GM18520 (cell line): ENCODE measurements around the gene STEAP1.
"Not testable (repeated sequence)": the region's sequence is repeated elsewhere in the genome, so short reads cannot be mapped to it uniquely, and the experiment has no call there.

Experiments used
- ATAC-seq: cut with Tn5 transposase; IDR thresholded peaks from one replicate; pipeline ENCODE4 v1.9.1; 2021; ENCODE audit not compliant: unreplicated experiment

The STEAP1 gene

GRCh38 chr7:90173127-90173844, 19.0 kb downstream of the STEAP1 start:
- peak; percentile 92 for ATAC-seq

DNA sequence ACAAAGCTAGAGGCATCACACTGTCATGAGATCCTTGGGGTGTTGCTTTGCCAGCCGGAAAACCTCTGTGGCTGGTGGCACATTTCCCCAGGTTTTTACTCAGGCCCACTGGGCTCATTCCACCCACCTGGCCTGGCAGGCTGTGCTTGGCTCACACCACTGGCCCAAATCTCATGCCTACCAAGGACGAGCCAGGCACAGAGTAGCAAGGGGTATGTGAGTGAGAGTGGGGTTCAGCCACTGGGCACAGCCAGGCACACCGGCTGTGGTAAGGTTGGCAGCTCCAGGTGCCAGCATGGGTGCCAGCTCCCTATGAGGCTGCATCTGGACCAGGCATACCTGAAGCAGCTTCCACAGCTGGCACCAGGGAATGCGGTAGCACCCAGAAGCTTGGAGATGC, 21.4 kb downstream of the STEAP1 start:
- ATAC-seq, result no peak

DNA sequence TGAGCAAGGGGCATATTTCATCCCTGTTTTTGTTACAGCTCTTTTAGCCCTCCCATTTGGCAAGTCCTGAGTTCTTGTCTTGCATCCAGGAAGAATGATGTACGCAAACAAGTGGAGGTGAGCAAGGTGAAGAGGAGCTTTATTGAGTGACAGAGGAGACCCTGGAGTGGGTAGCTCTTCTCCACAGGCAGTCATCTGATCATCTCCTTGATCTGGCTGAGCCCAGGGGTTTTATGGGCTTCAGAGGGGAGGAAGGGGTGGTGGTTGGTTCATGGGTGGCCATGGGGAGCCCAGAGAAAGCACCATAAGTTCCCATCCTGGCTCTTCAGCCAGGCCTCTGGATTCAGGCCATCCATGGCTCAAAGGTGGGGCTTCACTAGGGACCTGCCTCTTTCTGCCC, 21.9 kb downstream of the STEAP1 start:
- ATAC-seq, result no peak

- no peak for ATAC-seq
Observed at GRCh38 chr7:90178166-90178565, 23.9 kb downstream of the STEAP1 start.

GRCh38 chr7:90178679-90179278, 24.5 kb downstream of the STEAP1 start:
- ATAC-seq, result peak; percentile 94

DNA sequence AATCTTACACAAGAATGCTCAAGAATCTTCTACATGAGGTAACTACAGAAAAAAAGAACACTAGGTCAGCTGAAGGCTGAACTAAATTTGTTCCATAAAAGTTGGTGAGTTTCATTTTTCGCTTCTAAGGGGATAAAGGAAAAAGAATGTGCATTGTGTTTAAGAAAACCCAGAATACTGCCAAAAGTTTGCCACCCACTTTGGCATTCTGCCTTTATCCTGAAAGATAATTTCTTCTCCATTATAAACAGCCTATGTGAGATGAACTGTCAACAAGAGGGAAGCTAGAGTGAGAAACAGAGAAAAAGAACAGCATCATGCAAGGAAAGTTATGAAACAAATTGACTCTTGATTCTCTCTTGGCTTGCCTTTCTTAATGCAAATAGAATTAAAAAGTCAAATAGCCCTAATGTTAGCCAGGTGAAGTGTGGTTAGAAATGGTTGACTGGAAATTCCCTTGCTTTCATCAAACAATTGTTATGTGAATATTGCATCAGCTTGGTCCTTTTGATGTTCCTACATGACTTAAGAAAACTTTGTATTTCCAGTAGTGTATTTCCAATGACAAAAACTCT, 25.8 kb downstream of the STEAP1 start:
- ATAC-seq, result no peak

GRCh38 chr7:90180649-90181048, 26.4 kb downstream of the STEAP1 start:
- no peak for ATAC-seq

- no peak for ATAC-seq
Observed at GRCh38 chr7:90181485-90181884, 27.2 kb downstream of the STEAP1 start.

DNA sequence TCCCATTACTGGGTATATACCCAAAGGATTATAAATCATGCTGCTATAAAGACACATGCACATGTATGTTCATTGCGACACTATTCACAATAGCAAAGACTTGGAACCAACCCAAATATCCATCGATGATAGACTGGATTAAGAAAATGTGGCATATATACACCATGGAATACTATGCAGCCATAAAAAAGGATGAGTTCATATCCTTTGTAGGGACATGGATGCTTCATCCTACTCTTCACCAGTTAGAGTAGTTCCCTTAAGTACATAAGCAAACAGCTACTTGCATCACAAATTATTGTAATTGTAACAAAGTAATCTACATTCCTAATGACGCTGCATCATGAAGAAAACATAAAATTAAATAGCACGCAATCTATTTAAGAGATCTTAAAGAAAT, 32.0 kb downstream of the STEAP1 start:
- ATAC-seq, result not testable (repeated sequence)

DNA sequence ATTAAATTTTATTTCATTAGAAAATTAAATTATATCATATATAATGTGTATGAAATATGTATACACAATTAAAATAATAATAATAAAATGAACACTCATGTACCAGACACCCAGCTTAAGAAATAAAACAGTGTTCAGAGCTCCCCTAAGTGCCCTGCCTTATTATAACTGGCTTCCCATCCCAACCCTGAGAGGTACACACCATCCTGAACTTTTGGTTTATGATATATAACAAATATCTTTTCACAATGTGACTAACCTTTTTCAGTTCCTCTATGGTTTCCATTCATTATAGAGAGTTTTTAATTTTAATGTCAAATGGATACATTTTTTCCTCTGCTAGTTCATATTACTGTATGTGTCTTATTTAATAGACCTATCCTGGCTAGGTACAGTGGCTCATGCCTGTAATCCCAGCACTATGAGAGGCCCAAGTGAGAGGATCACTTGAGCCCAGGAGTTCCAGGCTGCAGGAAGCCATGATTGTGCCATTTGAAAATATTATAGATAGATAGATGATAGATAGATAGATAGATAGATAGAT, 33.3 kb downstream of the STEAP1 start:
- no peak for ATAC-seq

GRCh38 chr7:90188281-90188680, 34.0 kb downstream of the STEAP1 start:
- ATAC-seq, result peak; percentile 79

DNA sequence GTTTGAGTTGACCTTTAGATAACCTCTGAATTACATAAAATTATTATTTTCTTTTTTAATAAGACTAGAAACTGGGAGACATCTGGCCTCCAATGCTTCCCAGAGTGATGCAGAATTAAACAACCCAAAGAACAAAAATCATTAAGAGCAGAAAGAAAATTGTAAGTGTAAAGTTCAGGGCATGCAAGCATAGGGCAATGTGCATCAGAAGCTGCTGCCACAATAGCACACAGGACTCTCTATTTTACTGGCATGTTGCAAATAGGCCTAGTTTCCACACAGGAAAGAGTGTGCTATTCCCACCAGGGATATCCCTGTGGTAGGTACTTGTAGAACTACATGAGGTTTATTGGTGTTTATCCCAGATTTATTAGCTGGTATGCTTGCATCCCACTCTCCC, 36.7 kb downstream of the STEAP1 start:
- ATAC-seq, result no peak

DNA sequence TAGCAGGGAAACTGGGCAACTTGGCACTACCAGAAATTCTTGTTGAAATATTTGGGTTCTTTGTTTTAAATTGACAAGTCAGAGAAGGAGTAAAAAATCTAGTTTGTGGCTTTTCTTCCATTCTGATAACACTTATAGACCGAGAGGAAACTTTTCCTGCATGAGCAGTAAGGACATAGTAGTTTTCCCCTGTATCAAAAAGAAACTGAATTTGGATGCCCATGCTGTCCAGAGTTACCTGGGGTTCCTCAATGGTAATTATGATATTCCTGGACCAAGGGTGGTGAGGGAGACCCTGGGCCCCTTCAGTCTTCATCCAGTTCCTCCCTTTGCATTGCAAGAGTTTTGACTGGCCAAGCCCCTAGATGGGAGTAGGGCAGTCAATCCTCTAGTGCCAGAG, 37.4 kb downstream of the STEAP1 start:
- ATAC-seq, result no peak

- ATAC-seq, result no peak
Observed at GRCh38 chr7:90192876-90193750, 38.8 kb downstream of the STEAP1 start.

DNA sequence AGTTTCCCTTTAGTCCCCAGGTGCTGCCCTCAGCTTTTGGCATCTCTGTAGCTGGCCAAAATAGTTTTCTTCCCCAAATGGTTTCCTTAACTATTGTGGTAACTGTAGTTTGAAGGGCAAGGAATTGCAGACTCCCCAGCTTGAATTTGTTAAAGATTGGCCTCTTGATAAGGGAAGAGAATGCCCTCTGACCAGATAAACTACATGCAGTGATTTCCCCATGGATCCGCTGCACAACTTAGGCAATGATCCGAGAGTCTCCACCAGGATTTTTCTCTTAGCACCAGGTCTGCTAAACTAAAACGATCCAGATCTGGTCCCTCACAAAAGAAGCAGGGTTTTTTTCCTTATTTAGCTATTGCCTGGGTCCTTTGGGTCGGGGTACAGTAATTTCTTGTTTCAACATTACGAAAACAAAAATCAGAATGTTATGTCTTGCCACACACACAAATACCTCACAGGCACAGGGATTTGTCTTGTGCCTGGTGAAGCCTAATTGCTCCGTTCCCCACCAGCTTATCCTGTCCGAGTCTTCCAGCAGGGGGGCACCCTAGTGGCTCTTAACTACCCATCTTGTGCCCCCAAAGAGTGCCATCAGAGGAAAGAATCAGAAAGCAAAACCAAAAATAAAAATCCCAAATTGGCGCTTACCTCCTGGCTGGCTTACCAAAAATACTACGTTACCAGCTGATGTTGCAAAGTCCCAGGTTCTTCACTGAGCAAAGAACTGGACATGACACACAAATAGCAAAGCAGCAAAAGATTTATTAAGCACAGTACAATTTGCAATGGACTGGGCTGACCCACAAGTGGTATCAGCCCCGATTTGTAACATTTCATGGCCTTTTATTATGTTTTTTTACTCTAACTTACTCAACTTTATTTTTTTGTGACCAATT, 40.9 kb downstream of the STEAP1 start:
- no peak for ATAC-seq

- no peak for ATAC-seq
Observed at GRCh38 chr7:90201500-90202195, 47.4 kb downstream of the STEAP1 start.

GRCh38 chr7:90207956-90208355, 53.7 kb downstream of the STEAP1 start:
- no peak for ATAC-seq

- no peak for ATAC-seq
Observed at GRCh38 chr7:90209776-90210175, 55.5 kb downstream of the STEAP1 start.

GRCh38 chr7:90210475-90210874, 56.2 kb downstream of the STEAP1 start:
- no peak for ATAC-seq

GRCh38 chr7:90210981-90211380, 56.7 kb downstream of the STEAP1 start:
- no peak for ATAC-seq
